GM21786 (cell line): ENCODE data around the gene UBALD1.

Experiments used
- ATAC-seq: cut with Tn5 transposase; IDR thresholded peaks from one replicate; pipeline ENCODE4 v1.9.1; 2021; ENCODE audit not compliant: unreplicated experiment

UBALD1 gene

GRCh38 chr16:4646773-4647643, 32.3 kb upstream of the UBALD1 start:
- no peak for ATAC-seq

GRCh38 chr16:4641895-4642294, 27.2 kb upstream of the UBALD1 start:
- no peak for ATAC-seq

GRCh38 chr16:4641306-4641687, 26.6 kb upstream of the UBALD1 start:
- no peak for ATAC-seq

- no peak for ATAC-seq
Observed at GRCh38 chr16:4640572-4641305, 26.1 kb upstream of the UBALD1 start.

- ATAC-seq, result no peak
Observed at GRCh38 chr16:4639899-4640509, 25.3 kb upstream of the UBALD1 start.

- no peak for ATAC-seq
Observed at GRCh38 chr16:4637501-4638166, 22.9 kb upstream of the UBALD1 start.

- ATAC-seq, result no peak
Observed at GRCh38 chr16:4636196-4636595, 21.5 kb upstream of the UBALD1 start.

- no peak for ATAC-seq
Observed at GRCh38 chr16:4634768-4635167, 20.1 kb upstream of the UBALD1 start.

- ATAC-seq, result no peak
Observed at GRCh38 chr16:4633910-4634635, 19.4 kb upstream of the UBALD1 start.

- ATAC-seq, result no peak
Observed at GRCh38 chr16:4631444-4631843, 16.8 kb upstream of the UBALD1 start.

- ATAC-seq, result no peak
Observed at GRCh38 chr16:4628283-4628682, 13.6 kb upstream of the UBALD1 start.

- ATAC-seq, result no peak
Observed at GRCh38 chr16:4626396-4626795, 11.7 kb upstream of the UBALD1 start.

- ATAC-seq, result no peak
Observed at GRCh38 chr16:4625560-4626159, 11.0 kb upstream of the UBALD1 start.

GRCh38 chr16:4624827-4625559, 10.3 kb upstream of the UBALD1 start:
- ATAC-seq, result peak; percentile 51

GRCh38 chr16:4624015-4624826, 9.5 kb upstream of the UBALD1 start, which contains the start of gene MGRN1:
TSS of gene MGRN1 (plus strand) at chr16:4624826. CDS start at chr16:4624961, 135 bp downstream.
- peak; percentile 68 for ATAC-seq

GRCh38 chr16:4623593-4623992, 8.9 kb upstream of the UBALD1 start:
- no peak for ATAC-seq

GRCh38 chr16:4618645-4619418, 4.1 kb upstream of the UBALD1 start:
- no peak for ATAC-seq

GRCh38 chr16:4617880-4618279, 3.2 kb upstream of the UBALD1 start:
- ATAC-seq, result no peak
